Stimulated activated CD4-positive, alpha-beta T cell treated with anti-CD3 and anti-CD28 coated beads, Interleukin-2, amount 100 ng/mL, for 24 hours (primary cell): ENCODE data around the gene TMA7.
"Not testable (repeated sequence)": the region's sequence is repeated elsewhere in the genome, so short reads cannot be mapped to it uniquely, and the experiment has no call there.

Source experiments
- DNase-seq, 2 donors: peaks; one replicate each; pipeline ENCODE4 v3.0.0-alpha.2; 2020

The TMA7 gene

GRCh38 chr3:48437812-48438211 lies 2.2 kb upstream of the TMA7 start:
- no peak for DNase-seq

- no peak for DNase-seq
These were observed 517 bp downstream of the TMA7 start for GRCh38 chr3:48440590-48440958.

GRCh38 chr3:48441940-48442339 lies 1.9 kb downstream of the TMA7 start:
- DNase-seq: no peak

- no peak for DNase-seq
These were observed 5.3 kb downstream of the TMA7 start for GRCh38 chr3:48445277-48445882.

- DNase-seq: no peak
These were observed 6.0 kb downstream of the TMA7 start for GRCh38 chr3:48446043-48446424.

GRCh38 chr3:48446425-48447193 lies 6.6 kb downstream of the TMA7 start, which contains the start of gene ATRIP:
TSS of gene ATRIP (plus strand) at chr3:48446737. CDS start at chr3:48446846, 109 bp downstream.
- peak; percentile 87 to 92 for DNase-seq

GRCh38 chr3:48451270-48451669 lies 11.2 kb downstream of the TMA7 start:
- DNase-seq: no peak

- no peak for DNase-seq
These were observed 16.4 kb downstream of the TMA7 start for GRCh38 chr3:48456456-48456855.

GRCh38 chr3:48459331-48459730 lies 19.3 kb downstream of the TMA7 start:
- DNase-seq: no peak

GRCh38 chr3:48459773-48460516 lies 19.9 kb downstream of the TMA7 start:
- DNase-seq: no peak

GRCh38 chr3:48460517-48460902 lies 20.5 kb downstream of the TMA7 start:
- DNase-seq: no peak

- DNase-seq: not testable (repeated sequence)
These were observed 21.7 kb downstream of the TMA7 start for GRCh38 chr3:48461767-48462166.

- no peak for DNase-seq
These were observed 23.6 kb downstream of the TMA7 start for GRCh38 chr3:48463703-48464102.

- DNase-seq: no peak
These were observed 24.7 kb downstream of the TMA7 start for GRCh38 chr3:48464713-48465221.

- no peak for DNase-seq
These were observed 25.1 kb downstream of the TMA7 start for GRCh38 chr3:48465237-48465530.

- DNase-seq: peak; percentile 81 to 85
These were observed 25.7 kb downstream of the TMA7 start for GRCh38 chr3:48465531-48466378.

- peak; percentile 48 to 49 for DNase-seq
These were observed 26.5 kb downstream of the TMA7 start for GRCh38 chr3:48466386-48467109.

GRCh38 chr3:48467110-48467454 lies 27.0 kb downstream of the TMA7 start:
- peak in 1 of 2 donors; percentile 15 for DNase-seq

- no peak for DNase-seq
These were observed 27.6 kb downstream of the TMA7 start for GRCh38 chr3:48467473-48468267.

- DNase-seq: no peak
These were observed 28.3 kb downstream of the TMA7 start for GRCh38 chr3:48468329-48468731.
